ENCODE data around the gene SNX14. TPM values are rescaled to one million over a fixed set of nuclear protein-coding genes. Genes with fewer than 3 reads are reported as not detected.

The SNX14 gene
- total and polyA plus RNA-seq, 2 of the 13 experiments (the other 11 are each of a cell fraction or from before 2014, with no cell fraction given): 83.5 to 112 TPM

DNA sequence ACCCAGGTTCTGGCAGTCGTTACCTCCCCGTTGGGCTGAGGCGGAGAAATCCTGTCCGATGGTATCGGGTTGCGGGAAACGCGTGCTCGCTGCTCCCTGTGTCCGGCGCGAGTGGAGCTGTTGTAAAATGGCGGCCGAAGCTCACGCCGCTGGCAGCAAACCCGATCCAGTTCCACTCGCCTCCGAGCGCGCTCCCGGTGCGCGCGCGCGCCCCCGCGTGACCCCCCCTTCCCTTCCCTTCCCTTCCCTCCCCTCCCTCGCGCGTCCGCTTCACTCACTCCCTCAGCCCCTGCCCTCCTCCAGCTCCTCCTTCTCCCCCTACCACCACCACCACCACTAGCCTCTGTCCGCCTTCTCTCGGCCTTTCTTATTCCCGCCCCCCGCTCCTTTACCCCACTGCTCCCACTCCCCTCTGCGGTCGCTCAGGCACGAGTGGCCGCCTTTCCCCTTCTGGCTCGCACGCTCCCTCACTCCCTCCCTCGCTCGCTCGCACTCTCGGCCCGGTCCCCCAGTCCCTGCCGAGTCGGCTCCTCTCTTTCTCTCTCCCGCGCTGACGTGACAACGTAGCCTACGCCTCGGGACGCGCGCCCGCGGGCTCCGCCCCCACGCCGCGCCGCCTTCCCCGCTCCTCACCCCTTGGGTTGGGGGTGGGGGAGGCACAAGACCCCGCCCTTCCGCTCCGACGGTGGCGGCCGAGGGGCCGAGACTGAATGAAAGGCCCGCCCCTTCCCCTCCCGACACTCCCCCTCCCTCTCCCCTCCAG lies 49.3 kb upstream of the SNX14 start, which contains the start of gene SYNCRIP (continued):
- TF ChIP-seq, protein P1, sequence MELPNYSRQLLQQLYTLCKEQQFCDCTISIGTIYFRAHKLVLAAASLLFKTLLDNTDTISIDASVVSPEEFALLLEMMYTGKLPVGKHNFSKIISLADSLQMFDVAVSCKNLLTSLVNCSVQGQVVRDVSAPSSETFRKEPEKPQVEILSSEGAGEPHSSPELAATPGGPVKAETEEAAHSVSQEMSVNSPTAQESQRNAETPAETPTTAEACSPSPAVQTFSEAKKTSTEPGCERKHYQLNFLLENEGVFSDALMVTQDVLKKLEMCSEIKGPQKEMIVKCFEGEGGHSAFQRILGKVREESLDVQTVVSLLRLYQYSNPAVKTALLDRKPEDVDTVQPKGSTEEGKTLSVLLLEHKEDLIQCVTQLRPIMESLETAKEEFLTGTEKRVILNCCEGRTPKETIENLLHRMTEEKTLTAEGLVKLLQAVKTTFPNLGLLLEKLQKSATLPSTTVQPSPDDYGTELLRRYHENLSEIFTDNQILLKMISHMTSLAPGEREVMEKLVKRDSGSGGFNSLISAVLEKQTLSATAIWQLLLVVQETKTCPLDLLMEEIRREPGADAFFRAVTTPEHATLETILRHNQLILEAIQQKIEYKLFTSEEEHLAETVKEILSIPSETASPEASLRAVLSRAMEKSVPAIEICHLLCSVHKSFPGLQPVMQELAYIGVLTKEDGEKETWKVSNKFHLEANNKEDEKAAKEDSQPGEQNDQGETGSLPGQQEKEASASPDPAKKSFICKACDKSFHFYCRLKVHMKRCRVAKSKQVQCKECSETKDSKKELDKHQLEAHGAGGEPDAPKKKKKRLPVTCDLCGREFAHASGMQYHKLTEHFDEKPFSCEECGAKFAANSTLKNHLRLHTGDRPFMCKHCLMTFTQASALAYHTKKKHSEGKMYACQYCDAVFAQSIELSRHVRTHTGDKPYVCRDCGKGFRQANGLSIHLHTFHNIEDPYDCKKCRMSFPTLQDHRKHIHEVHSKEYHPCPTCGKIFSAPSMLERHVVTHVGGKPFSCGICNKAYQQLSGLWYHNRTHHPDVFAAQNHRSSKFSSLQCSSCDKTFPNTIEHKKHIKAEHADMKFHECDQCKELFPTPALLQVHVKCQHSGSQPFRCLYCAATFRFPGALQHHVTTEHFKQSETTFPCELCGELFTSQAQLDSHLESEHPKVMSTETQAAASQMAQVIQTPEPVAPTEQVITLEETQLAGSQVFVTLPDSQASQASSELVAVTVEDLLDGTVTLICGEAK (IDR thresholded peaks at IDR 0.05): no peak
- TF ChIP-seq, protein P1 (CRISPR knock-in tag; IDR thresholded peaks at IDR 0.05): 0 out of 2 replicates have a peak, but pooled peaks have one; percentile 3
- TF ChIP-seq HOXA7 (CRISPR knock-in tag; IDR thresholded peaks at IDR 0.05) (0 out of 2 replicates have a peak, but pooled peaks have one; percentile 52), ZNF749 (CRISPR knock-in tag; IDR thresholded peaks at IDR 0.05; ENCODE audit: borderline replicate concordance) (0 out of 2 replicates have a peak, but pooled peaks have one; percentile 55), TSC22D2 (CRISPR knock-in tag; IDR thresholded peaks at IDR 0.05; ENCODE audit: borderline replicate concordance) (no peak), ZNF597 (CRISPR knock-in tag; IDR thresholded peaks at IDR 0.05) (0 out of 2 replicates have a peak, but pooled peaks have one; percentile 84), ZNF337 (CRISPR knock-in tag; IDR thresholded peaks at IDR 0.05; ENCODE audit: borderline replicate concordance, low read depth) (no peak), ZNF773 (CRISPR knock-in tag; IDR thresholded peaks at IDR 0.05; ENCODE audit: borderline replicate concordance) (peak; percentile 66), ZSCAN25 (CRISPR knock-in tag; IDR thresholded peaks at IDR 0.05) (peak; percentile 94), ZNF777 (CRISPR knock-in tag; IDR thresholded peaks at IDR 0.05) (0 out of 2 replicates have a peak, but pooled peaks have one; percentile 19), ZNF816 (CRISPR knock-in tag; IDR thresholded peaks at IDR 0.05; ENCODE audit: borderline replicate concordance) (0 out of 2 replicates have a peak, but pooled peaks have one; percentile 49)

Measured in HepG2 (cell line).